GM18951 (cell line): ENCODE results near the gene RAB41.
"Not testable (repeated sequence)": the region's sequence is repeated elsewhere in the genome, so short reads cannot be mapped to it uniquely, and the experiment has no call there.

Source experiments
- POLR2A ChIP-seq: IDR thresholded peaks from 4 replicates; pipeline ENCODE4 v1.6.1; 2011; ENCODE audit warnings: mild to moderate bottlenecking; ENCODE audit not compliant: insufficient read length, insufficient read depth; ENCODE audit errors: extremely low read depth
- in situ Hi-C: fragments of 300-500 bp; cut with MboI; formaldehyde crosslinking; loops from one replicate; pipeline ENCODE4 v1.12.0; 2022; ENCODE audit warnings: low sequenced_read_pairs, mixed read lengths, inconsistent platforms; ENCODE audit not compliant: unreplicated experiment

The RAB41 gene

DNA sequence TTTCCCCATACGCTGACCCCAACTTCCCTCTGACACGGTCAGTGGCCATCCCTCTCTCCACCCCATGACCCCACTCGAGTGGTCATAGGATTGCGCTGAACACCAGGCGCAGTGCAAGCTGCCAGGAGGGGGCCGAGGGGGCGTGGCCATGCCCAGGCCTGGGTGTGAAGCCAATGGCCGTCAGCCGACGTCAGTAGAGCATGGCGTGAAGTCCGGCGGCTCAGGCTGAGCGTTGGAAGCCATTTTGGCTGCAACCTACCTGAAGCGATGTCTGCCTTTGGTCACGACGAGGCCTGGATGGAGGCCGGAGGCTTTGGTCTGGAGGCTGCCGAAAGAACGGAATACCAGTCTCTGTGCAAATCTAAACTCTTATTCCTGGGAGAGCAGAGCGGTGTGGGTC is at the start of gene RAB41:
Gene RAB41, plus strand, starts transcription at position 222 of the 400 bp plus-strand sequence. Its CDS starts 46 bp downstream, at position 268.
- no peak for TF ChIP-seq POLR2A
- in situ Hi-C loops, result no loop called here

DNA sequence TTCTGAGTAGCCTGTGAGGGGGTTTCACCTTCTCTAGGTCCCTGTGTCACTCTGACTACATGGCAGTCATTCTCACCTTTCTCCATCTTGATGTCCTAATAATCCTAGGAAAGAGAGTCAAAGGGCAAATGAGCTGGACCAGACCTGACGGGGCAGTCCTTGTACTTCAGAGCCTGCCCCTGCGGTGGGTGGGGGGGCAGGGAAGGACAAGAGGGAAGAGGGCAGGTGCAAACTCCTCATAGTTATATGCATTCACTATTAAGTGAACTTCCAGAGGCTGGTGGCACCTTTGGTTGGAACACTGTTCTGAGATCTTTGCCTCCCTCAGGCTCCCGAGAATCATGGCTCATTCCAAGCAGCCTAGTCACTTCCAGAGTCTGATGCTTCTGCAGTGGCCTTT is 47.6 kb upstream of the RAB41 start, which contains the start of gene AWAT1:
Gene AWAT1, plus strand, starts transcription at position 301 of the 400 bp plus-strand sequence. Its CDS starts 41 bp downstream, at position 342.
- TF ChIP-seq POLR2A, result no peak
- in situ Hi-C loops, result no loop called here

DNA sequence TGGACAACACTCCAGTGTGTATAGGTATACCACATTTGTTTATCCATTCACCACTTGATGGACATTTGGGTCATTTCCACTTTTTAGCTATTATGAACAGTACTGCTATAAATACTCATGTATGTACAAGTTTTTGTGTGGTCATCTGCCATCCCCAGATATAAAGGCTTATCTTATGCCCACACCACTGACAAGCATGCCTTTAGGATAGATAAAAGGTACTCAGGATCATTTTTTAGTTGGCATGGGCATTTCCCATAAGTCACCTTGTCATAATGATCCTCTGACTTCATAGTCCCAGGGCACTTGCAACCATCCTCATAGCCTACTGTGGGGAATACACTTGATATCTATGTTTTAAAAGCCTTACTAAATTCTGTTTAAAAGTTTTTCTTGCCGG is 41.2 kb upstream of the RAB41 start:
- no peak for TF ChIP-seq POLR2A
- in situ Hi-C loops, result no loop called here

DNA sequence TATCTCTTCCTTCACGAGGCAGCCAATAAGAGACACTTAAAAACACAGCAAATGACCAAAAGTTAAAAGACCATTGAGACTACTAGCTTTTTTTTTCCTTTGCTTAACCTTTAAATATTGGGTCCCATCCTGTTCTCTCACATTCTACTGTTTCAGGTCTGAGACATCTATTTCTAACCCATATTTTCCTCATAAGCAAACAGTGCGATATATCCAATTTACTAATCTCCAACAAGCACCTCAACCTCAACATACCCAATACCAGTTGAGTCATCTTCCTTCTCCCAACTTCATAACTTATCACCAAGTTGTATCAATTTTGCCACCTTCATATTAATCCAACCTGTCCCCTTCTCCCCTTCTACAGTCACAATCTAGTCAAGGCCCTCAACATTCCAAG is 40.5 kb upstream of the RAB41 start:
- in situ Hi-C loops, result no loop called here
- TF ChIP-seq POLR2A, result no peak

DNA sequence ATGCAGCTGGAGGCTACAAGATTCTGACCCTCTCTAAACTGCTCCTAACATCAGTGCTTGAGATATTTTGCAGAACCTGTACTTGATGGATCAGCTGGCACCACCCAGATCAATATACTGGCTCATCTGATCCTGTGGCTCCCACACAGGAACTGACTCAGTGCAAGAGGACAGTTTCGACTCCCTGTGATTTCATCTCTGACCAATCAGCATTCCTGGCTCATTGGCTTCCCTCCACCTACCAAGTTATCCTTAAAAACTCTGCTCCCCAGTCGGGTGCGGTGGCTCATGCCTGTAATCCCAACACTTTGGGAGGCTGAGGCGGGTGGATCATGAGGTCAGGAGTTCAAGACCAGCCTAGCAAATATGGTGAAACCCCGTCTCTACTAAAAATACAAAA is 38.4 kb upstream of the RAB41 start:
- in situ Hi-C loops, result not testable (repeated sequence)

DNA sequence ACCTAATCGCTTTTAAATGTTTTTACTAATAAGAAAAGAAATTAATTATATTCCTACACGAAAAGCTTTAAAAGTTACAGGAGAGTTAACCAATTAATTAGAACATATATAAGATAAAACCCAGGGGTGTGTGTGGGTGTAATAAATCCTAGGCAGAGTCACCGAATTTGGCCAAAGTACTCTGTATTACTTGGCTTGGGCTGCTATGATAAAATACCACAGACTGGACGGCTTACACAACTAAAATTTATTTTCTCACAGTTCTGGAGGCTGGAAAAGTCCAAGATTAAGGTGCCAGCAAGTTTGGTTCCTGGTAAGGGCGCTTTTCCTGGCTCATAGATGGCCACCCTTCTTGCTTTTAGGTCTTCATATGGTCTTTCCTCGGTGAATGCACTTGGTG is 37.1 kb upstream of the RAB41 start:
- in situ Hi-C loops, result no loop called here
- no peak for TF ChIP-seq POLR2A

DNA sequence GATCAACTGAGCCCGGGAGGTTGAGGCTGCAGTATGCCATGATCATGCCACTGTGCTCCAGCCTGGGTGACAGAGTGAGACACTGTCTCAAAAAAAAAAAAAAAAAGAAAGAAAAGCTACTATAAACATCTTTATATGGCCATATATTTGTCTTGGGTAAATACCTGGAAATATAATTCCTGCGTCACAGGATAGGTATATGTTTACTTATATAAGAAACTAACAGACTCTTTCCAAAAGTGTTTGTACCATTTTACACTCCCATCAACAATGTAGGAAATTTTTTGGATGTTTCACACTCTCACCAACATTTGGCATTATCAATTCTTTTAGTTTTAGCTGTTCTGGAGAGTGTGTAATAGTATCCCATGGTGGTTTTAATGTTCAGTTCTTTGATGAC is 34.7 kb upstream of the RAB41 start:
- TF ChIP-seq POLR2A, result no peak
- in situ Hi-C loops, result no loop called here

DNA sequence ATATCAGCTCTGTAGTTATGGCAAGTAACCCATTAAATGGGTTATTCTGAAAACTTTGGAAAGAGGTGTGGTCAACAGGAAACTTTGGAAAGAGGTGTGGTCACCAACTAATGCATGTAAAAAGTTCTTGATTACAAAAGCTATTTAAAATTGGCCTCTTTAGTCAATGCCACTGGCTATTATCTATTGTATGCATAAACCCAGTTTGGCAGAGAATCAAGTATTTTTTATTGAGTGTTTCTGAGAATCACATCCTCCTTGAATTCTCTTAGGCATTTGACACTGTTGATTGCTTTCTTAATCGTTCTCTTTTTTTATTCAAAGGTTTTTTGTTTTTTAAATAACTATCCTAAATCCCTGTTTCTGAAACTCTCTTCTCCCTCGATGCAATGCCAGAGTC is 29.5 kb upstream of the RAB41 start:
- no peak for TF ChIP-seq POLR2A
- in situ Hi-C loops, result no loop called here

DNA sequence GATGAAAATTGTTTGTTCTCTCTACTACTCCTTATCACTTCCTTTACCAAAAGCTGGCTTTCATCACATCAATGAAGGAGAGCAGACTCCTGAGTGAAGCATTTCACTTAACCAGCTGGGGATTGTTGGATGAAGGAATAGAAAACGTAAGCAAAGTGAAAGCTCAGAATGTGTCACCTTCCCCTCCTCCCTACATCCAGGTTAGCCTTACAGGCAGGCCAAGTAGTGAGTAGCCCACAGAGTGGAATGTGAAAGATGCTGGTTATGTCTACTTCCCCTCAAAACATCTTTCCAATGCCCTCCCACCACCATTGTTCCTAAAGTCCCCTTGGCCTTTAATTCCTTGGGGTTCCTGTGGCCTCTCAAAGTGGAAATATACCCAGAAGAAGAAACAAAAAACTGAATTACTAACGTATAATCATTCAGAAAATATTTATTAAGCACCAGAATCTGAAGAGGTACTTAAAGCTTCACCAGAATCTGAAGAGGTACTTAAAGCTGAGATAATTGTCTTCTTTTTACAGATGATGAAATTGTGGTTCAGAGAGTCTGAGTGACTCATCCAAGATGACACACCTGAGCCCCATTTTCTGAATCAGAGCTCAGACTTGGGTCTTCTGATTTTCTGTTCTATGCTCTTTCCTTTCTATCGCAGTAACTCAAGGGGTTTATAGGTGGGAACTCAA is 28.5 kb upstream of the RAB41 start:
- no peak for TF ChIP-seq POLR2A
- in situ Hi-C loops, result no loop called here

DNA sequence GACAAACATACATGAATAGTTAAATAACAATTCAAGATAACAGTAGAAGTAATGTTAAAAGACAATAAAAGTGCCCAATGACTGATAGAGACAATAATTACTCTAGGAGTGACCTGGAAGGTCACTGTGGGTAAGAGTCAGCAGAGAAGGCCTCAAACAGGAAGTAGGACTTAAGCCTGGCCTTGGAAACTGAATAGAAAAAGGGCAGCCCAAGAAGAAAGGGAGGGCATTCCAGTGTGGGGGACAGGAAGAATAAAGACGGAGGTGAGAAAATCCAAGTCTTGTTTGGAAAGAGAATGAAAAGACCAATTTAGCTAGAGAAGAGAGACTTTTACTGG is 27.9 kb upstream of the RAB41 start:
- no peak for TF ChIP-seq POLR2A
- in situ Hi-C loops, result no loop called here

DNA sequence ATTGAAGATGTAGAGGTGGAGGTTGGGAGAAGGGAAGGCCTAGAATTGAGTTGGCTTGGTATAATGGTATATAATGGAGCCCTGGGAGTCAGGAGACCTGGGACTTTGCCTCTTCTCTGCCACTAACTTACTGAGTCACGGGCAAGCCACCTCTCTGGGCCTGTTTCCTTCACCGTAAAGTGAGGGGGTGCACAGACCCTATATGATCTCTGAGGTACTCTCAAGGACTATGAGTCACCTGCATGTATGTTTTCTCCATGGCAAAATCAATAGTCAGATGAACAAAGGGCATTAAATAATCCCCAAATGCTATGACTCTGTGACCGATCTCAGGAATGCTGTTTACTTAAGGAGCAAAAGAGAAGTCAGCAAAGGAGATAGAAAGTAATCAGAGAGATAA is 27.1 kb upstream of the RAB41 start:
- in situ Hi-C loops, result no loop called here
- no peak for TF ChIP-seq POLR2A

DNA sequence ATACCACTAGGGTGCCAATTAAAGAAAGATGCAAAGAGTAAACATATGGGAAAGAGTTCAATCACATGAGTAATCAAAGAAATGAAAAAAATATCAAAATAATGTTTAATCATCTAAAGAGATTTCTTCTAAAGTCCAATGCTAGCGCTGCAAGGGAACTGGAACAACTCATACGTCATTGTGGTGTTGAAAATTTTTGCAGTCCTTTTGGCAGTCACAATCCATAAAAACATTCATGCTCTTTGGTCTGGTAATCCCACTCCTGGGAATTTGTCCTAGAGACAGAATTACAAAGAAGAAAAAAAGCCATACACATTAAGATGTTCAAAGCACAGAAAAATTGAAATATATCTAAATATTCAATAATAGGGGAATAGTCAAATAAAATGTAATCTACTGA is 26.5 kb upstream of the RAB41 start:
- in situ Hi-C loops, result no loop called here
- no peak for TF ChIP-seq POLR2A

DNA sequence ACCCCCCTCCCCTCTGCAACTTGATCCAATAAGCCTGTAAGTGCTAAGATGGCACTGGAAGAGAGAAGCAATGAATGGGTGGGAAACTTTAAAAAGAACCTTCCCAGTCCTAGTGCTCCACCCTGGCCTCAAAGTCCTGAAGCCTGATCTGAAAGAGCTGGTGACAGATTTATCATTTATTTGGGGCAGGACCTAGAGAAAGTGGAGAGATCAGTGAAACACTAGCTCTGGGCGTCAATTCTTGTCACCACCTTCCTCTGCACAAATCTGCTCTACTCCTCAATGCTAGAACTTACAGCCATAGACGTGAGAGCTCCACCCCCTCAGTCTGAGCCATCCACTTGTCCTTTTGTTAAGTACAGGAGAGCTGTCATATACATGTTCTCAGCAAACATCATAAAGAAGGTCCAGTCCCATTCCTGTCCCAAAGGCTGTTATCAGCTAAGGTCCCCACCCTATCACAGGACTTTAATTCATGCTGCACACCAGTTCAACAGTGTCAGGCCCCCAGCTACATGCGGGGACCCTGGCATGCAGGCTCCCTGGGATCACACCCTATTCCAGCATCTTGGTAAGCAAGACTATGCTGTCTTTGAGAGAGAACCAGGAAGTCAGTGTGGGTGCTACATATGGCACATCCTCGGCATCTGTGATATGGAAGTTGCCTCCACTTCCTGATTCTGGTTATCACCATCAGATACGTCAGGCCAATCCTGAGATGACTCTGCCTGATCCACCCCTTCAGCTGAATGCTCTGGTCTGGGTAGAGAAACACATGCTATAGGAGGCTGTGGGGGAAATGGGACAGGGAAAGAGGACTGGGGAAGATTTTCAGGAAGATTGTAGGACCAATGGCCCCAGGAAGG is 24.3 kb upstream of the RAB41 start:
- TF ChIP-seq POLR2A, result no peak
- in situ Hi-C loops, result no loop called here

DNA sequence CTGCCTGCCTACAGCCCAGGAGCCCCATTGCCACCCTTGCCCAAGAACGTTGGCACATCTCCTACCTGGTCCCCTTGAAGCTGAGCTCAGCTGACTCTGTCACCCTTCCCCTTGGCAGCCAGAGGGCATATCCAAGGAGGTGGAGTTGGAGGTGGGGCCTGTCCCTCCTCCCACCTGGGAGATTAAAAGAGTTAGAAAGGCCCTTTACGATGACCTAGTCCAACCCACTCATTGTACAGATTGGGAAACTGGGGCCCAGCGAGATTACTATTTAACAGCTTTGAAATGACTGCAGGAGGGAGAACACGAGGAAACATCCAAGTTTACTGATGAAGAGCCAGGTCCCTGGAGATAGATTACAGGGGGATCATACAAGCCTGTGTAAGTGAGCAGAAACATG is 21.9 kb upstream of the RAB41 start, which contains the start of gene P2RY4:
Gene P2RY4, minus strand, starts transcription at position 101 of the 400 bp plus-strand sequence. CDS start 580 bp downstream, outside the sequence.
- in situ Hi-C loops, result no loop called here
- TF ChIP-seq POLR2A, result no peak
